Suprapubic skin (tissue), 4 donors: ENCODE data around the gene CAMK1. TPM values are rescaled to one million over a fixed set of nuclear protein-coding genes. Genes with fewer than 3 reads are reported as not detected.

Experiments
- DNase-seq, 2 donors: peaks; one replicate each; pipeline ENCODE4 v3.0.0-alpha.2; 2019; ENCODE audit warnings: low spot score in 2 of 2
- H3K27ac ChIP-seq: fragments of 200-600 bp; sonication (generic); one replicate; pipeline ENCODE4 v1.5.1; 2019
- H3K27me3 ChIP-seq: fragments of 200-600 bp; sonication (generic); one replicate; pipeline ENCODE4 v1.5.1; 2019
- H3K36me3 ChIP-seq: fragments of 200-600 bp; sonication (generic); one replicate; pipeline ENCODE4 v1.5.1; 2019
- H3K4me1 ChIP-seq: fragments of 200-600 bp; sonication (generic); one replicate; pipeline ENCODE4 v1.5.1; 2019
- H3K4me3 ChIP-seq: fragments of 200-600 bp; sonication (generic); one replicate; pipeline ENCODE4 v1.5.1; 2019; ENCODE audit warnings: mild to moderate bottlenecking
- H3K9me3 ChIP-seq: fragments of 200-600 bp; sonication (generic); one replicate; pipeline ENCODE4 v1.5.1; 2019
- CTCF ChIP-seq, 2 donors: fragments of 200-600 bp in 1 of 2; fragments of 450-650 bp in 1 of 2; sonication (generic) in 1 of 2; IDR thresholded peaks; one replicate each; pipeline ENCODE4 v1.5.1; 2016 to 2019; ENCODE audit warnings: antibody characterized with exemption in 2 of 2, mild to moderate bottlenecking in 1 of 2, moderate library complexity in 1 of 2
- EP300 ChIP-seq: sonication (generic); formaldehyde crosslinking; IDR thresholded peaks from one replicate; pipeline ENCODE4 v1.6.1; 2017; ENCODE audit warnings: antibody characterized with exemption
- WGBS: methylation state at CpG from one replicate; pipeline ENCODE4 v1.1.5; 2018; 5-methylcytosine and 5-hydroxymethylcytosine counted together
- total RNA-seq, 4 donors: library from RNA; depleted of rRNA; stranded (reverse); fragments of >200 nt; gene quantifications; one replicate each; pipeline ENCODE4 v1.1.0, GENCODE V29; 2016

CAMK1 gene
- total RNA-seq, 4 donors from 2014 or later = 3.3 to 13.0 (median 5.2) TPM

GRCh38 chr3:9710174-9710739 lies 59.5 kb downstream of the CAMK1 start:
- 82% methylated on average over 3 of the region's 3 CpGs for WGBS
- DNase-seq = no peak
- H3K9me3 ChIP-seq = no peaks in the 10 kb centered on the region
- H3K4me3 ChIP-seq = no peak overlapping the region
- H3K36me3 ChIP-seq = no peaks in the 10 kb centered on the region
- no peak overlapping the region for H3K27ac ChIP-seq
- TF ChIP-seq EP300 (no peak), CTCF (IDR thresholded peaks at IDR 0.05) (no peak)
- H3K27me3 ChIP-seq = no peaks in the 10 kb centered on the region
- H3K4me1 ChIP-seq = peaks cover 1% of the 10 kb centered on the region

Other genes with a start within 250 kb of the CAMK1 start
- gene LHFPL4, start 216.1 kb downstream of the CAMK1 start, total RNA-seq = under 1 TPM in 1 of 4 donors, not detected in 3; 0.19 TPM
- gene MTMR14, start 120.4 kb downstream of the CAMK1 start, total RNA-seq = 10 to 100 TPM; 27.9 to 45.3 (median 32.7) TPM
- gene CPNE9, start 66.1 kb downstream of the CAMK1 start, total RNA-seq = 1 to 10 TPM in 2 of 4 donors, under 1 TPM in 2; 0.49 to 3.4 (median 2.1) TPM
- 10 to 100 TPM; 24.6 to 35.6 (median 29.4) TPM for gene BRPF1, start 38.2 kb downstream of the CAMK1 start, total RNA-seq
- 10 to 100 TPM; 15.7 to 29.6 (median 25.5) TPM for gene OGG1, start 20.0 kb downstream of the CAMK1 start, total RNA-seq
- gene TADA3, start 22.5 kb upstream of the CAMK1 start, total RNA-seq = 10 to 100 TPM; 27.6 to 45.0 (median 38.8) TPM
- 100 to 1,000 TPM; 107 to 132 (median 124) TPM for gene ARPC4, start 23.1 kb upstream of the CAMK1 start, total RNA-seq
- 100 to 1,000 TPM in 2 of 4 donors, 10 to 100 TPM in 2; 42.4 to 286 (median 83.3) TPM for gene TTLL3, start 40.3 kb upstream of the CAMK1 start, total RNA-seq
- 10 to 100 TPM; 34.8 to 46.5 (median 42.1) TPM for gene RPUSD3, start 74.1 kb upstream of the CAMK1 start, total RNA-seq
- 10 to 100 TPM; 12.5 to 34.7 (median 26.1) TPM for gene CIDEC, start 110.3 kb upstream of the CAMK1 start, total RNA-seq
- 10 to 100 TPM; 29.5 to 71.3 (median 49.8) TPM for gene JAGN1, start 120.7 kb upstream of the CAMK1 start, total RNA-seq
- 100 to 1,000 TPM in 1 of 4 donors, 10 to 100 TPM in 3; 49.2 to 116 (median 77.8) TPM for gene IL17RE, start 132.9 kb upstream of the CAMK1 start, total RNA-seq
- 100 to 1,000 TPM in 3 of 4 donors, 10 to 100 TPM in 1; 92.5 to 185 (median 137) TPM for gene IL17RC, start 147.2 kb upstream of the CAMK1 start, total RNA-seq
- gene CRELD1, start 163.9 kb upstream of the CAMK1 start, total RNA-seq = 10 to 100 TPM; 18.9 to 46.7 (median 26.0) TPM
- gene PRRT3, start 182.5 kb upstream of the CAMK1 start, total RNA-seq = 1 to 10 TPM; 2.5 to 6.1 (median 3.0) TPM
- gene EMC3, start 216.9 kb upstream of the CAMK1 start, total RNA-seq = 10 to 100 TPM; 41.8 to 82.1 (median 77.5) TPM